Measurements from ENCODE around the gene USP17L19.
"Not testable (repeated sequence)": the region's sequence is repeated elsewhere in the genome, so short reads cannot be mapped to it uniquely, and the experiment has no call there.

Gene USP17L19

DNA sequence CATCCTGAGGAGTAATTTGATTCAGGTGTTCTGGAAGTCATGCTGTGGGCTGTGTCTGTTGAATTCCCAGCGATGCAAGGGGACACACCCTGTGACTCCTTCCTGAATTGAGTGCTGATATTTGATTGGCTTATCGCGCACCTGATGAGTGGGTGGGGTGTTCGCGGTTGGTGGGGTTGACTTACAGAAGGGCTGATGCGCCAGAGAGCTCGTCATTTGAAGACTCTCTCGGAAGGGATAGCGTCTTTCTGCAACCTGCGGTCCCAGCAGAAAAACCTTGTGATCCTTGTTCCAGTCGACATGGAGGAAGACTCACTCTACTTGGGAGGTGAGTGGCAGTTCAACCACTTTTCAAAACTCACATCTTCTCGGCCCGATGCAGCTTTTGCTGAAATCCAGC lies at the start of gene USP17L19:
TSS of gene USP17L19 (plus strand) at position 301 of the 400 bp plus-strand sequence. CDS start at position 301, 0 bp downstream.
- not testable (repeated sequence) for DNase-seq

GRCh38 chr4:9210357-9210756 lies 42.8 kb upstream of the USP17L19 start, which contains the start of gene USP17L10:
TSS of gene USP17L10 (plus strand) at chr4:9210657. CDS start at chr4:9210657, 0 bp downstream.
- not testable (repeated sequence) for DNase-seq

- DNase-seq: not testable (repeated sequence)
These were observed 38.5 kb upstream of the USP17L19 start for GRCh38 chr4:9214701-9215100.

- not testable (repeated sequence) for DNase-seq
These were observed 38.1 kb upstream of the USP17L19 start, which contains the start of gene USP17L11 for GRCh38 chr4:9215105-9215504. TSS of gene USP17L11 (plus strand) at chr4:9215405. CDS start at chr4:9215405, 0 bp downstream.

- DNase-seq: not testable (repeated sequence)
These were observed 33.3 kb upstream of the USP17L19 start, which contains the start of gene USP17L12 for GRCh38 chr4:9219852-9220251. TSS of gene USP17L12 (plus strand) at chr4:9220152. CDS start at chr4:9220152, 0 bp downstream.

- DNase-seq: not testable (repeated sequence)
These were observed 28.6 kb upstream of the USP17L19 start, which contains the start of gene USP17L13 for GRCh38 chr4:9224596-9224995. TSS of gene USP17L13 (plus strand) at chr4:9224896. CDS start at chr4:9224896, 0 bp downstream.

GRCh38 chr4:9230249-9230648 lies 22.9 kb upstream of the USP17L19 start:
- DNase-seq: not testable (repeated sequence)

GRCh38 chr4:9234085-9234484 lies 19.1 kb upstream of the USP17L19 start, which contains the start of gene USP17L15:
TSS of gene USP17L15 (plus strand) at chr4:9234385. CDS start at chr4:9234385, 0 bp downstream.
- not testable (repeated sequence) for DNase-seq

- not testable (repeated sequence) for DNase-seq
These were observed 14.7 kb upstream of the USP17L19 start for GRCh38 chr4:9238461-9238860.

DNA sequence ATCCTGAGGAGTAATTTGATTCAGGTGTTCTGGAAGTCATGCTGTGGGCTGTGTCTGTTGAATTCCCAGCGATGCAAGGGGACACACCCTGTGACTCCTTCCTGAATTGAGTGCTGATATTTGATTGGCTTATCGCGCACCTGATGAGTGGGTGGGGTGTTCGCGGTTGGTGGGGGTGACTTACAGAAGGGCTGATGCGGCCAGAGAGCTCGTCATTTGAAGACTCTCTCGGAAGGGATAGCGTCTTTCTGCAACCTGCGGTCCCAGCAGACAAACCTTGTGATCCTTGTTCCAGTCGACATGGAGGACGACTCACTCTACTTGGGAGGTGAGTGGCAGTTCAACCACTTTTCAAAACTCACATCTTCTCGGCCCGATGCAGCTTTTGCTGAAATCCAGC lies 9.6 kb upstream of the USP17L19 start, which contains the start of gene USP17L17:
TSS of gene USP17L17 (plus strand) at position 301 of the 400 bp plus-strand sequence. CDS start at position 301, 0 bp downstream.
- not testable (repeated sequence) for DNase-seq

DNA sequence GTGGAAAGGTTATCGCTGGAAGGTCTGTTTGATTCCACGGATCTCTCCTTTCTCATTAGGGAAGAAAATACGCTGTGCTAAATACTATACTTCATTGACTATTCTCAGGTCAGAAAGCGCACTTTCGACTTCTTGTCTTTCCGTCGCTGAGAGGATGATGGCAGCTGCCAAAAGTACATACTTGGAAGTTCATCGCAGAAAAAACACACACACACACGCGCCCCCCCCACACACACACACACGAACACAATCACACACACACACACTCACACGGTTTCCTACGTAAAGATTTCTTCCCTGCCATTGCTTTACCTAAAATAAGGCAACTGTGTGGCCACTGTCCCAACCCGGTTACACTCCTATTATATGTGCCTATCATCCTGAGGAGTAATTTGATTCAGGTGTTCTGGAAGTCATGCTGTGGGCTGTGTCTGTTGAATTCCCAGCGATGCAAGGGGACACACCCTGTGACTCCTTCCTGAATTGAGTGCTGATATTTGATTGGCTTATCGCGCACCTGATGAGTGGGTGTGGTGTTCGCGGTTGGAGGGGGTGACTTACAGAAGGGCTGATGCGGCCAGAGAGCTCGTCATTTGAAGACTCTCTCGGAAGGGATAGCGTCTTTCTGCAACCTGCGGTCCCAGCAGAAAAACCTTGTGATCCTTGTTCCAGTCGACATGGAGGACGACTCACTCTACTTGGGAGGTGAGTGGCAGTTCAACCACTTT lies 5.1 kb upstream of the USP17L19 start, which contains the start of gene USP17L18:
TSS of gene USP17L18 (plus strand) at position 678 of the 728 bp plus-strand sequence. CDS start at position 678, 0 bp downstream.
- DNase-seq: not testable (repeated sequence)

DNA sequence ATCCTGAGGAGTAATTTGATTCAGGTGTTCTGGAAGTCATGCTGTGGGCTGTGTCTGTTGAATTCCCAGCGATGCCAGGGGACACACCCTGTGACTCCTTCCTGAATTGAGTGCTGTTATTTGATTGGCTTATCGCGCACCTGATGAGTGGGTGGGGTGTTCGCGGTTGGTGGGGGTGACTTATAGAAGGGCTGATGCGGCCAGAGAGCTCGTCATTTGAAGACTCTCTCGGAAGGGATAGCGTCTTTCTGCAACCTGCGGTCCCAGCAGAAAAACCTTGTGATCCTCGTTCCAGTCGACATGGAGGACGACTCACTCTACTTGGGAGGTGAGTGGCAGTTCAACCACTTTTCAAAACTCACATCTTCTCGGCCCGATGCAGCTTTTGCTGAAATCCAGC lies 4.6 kb downstream of the USP17L19 start, which contains the start of gene USP17L20:
TSS of gene USP17L20 (plus strand) at position 301 of the 400 bp plus-strand sequence. CDS start at position 301, 0 bp downstream.
- not testable (repeated sequence) for DNase-seq

GRCh38 chr4:9262572-9262971 lies 9.4 kb downstream of the USP17L19 start, which contains the start of gene USP17L21:
TSS of gene USP17L21 (plus strand) at chr4:9262872. CDS start at chr4:9262872, 0 bp downstream.
- DNase-seq: not testable (repeated sequence)

DNA sequence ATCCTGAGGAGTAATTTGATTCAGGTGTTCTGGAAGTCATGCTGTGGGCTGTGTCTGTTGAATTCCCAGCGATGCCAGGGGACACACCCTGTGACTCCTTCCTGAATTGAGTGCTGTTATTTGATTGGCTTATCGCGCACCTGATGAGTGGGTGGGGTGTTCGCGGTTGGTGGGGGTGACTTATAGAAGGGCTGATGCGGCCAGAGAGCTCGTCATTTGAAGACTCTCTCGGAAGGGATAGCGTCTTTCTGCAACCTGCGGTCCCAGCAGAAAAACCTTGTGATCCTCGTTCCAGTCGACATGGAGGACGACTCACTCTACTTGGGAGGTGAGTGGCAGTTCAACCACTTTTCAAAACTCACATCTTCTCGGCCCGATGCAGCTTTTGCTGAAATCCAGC lies 14.1 kb downstream of the USP17L19 start, which contains the start of gene USP17L22:
TSS of gene USP17L22 (plus strand) at position 301 of the 400 bp plus-strand sequence. CDS start at position 301, 0 bp downstream.
- not testable (repeated sequence) for DNase-seq

- DNase-seq: not testable (repeated sequence)
These were observed 18.5 kb downstream of the USP17L19 start for GRCh38 chr4:9271719-9272118.

Data from CD4-positive, alpha-beta T cell treated with Interleukin-1 beta for 1 hour (primary cell).